Stimulated activated CD4-positive, alpha-beta T cell treated with anti-CD3 and anti-CD28 coated beads, Interleukin-4, amount 100 ng/mL, for 4 hours (primary cell): ENCODE results near the gene GALNT6.
"Not testable (repeated sequence)": the region's sequence is repeated elsewhere in the genome, so short reads cannot be mapped to it uniquely, and the experiment has no call there.

Experiments used
- DNase-seq, 2 experiments: peaks; one replicate each; pipeline ENCODE4 v3.0.0-alpha.2; 2020

Gene GALNT6

GRCh38 chr12:51318846-51319599, 72.2 kb downstream of the GALNT6 start:
- peak in 1 of 2 experiments; percentile 23 for DNase-seq

GRCh38 chr12:51318057-51318806, 73.0 kb downstream of the GALNT6 start:
- DNase-seq, result not testable (repeated sequence)

GRCh38 chr12:51311389-51311788, 79.8 kb downstream of the GALNT6 start:
- DNase-seq, result no peak

GRCh38 chr12:51307655-51308593, 83.3 kb downstream of the GALNT6 start:
- no peak for DNase-seq

GRCh38 chr12:51306507-51306906, 84.7 kb downstream of the GALNT6 start:
- DNase-seq, result no peak
